ENCODE measurements around the gene NOPCHAP1. TPM values are rescaled to one million over a fixed set of nuclear protein-coding genes. Genes with fewer than 3 reads are reported as not detected.

NOPCHAP1 gene
- total and polyA plus RNA-seq, 2 of the 4 experiments (the other 2 are of a cell fraction): 5.6 to 9.3 TPM

DNA sequence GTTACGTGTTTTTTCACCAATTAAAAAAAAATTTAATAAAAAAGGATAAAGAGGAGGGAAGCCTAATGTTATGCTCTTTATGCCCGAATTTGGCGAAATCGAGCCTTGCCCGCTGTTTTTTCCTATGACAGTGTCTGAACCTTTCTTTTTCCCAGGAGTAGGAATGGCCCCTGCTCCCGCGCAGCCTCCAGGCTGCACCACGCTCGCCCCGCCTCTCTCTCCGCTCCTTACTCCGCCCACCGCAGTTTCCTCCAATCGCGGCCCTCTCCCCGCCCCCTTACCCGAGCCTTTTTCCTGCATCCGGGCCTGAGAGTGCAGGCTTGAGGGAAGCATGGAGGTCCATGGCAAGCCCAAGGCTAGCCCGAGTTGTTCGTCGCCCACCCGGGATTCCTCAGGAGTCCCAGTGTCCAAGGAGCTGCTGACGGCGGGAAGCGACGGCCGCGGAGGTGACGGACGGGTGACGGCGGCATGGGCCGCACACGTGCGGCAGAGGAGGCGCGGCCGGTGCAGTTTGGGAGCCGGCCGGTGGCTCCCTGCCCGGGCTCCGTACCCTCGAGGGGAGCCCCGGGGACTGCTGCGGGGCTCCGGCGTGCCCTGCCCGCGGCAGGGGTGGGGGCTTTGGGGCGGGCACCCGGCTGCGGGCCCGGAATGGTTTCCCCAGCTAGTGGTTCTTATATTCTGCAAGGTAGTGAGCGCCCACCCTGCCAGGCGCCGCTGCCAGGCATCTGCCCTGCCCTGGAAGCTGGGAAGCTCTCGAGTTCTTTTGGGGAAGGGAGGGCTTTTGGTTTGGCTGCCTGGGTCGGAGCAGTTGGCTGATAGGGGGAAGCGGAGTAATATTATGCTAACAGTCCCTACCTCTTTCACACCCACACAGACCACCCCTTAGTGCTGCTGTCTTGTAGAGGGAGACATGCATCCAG, at the start of gene NOPCHAP1 (continued):
- TF ChIP-seq, protein P1, sequence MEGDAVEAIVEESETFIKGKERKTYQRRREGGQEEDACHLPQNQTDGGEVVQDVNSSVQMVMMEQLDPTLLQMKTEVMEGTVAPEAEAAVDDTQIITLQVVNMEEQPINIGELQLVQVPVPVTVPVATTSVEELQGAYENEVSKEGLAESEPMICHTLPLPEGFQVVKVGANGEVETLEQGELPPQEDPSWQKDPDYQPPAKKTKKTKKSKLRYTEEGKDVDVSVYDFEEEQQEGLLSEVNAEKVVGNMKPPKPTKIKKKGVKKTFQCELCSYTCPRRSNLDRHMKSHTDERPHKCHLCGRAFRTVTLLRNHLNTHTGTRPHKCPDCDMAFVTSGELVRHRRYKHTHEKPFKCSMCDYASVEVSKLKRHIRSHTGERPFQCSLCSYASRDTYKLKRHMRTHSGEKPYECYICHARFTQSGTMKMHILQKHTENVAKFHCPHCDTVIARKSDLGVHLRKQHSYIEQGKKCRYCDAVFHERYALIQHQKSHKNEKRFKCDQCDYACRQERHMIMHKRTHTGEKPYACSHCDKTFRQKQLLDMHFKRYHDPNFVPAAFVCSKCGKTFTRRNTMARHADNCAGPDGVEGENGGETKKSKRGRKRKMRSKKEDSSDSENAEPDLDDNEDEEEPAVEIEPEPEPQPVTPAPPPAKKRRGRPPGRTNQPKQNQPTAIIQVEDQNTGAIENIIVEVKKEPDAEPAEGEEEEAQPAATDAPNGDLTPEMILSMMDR (conservative IDR thresholded peaks at IDR 0.05; ENCODE audit: low read depth, low read length): no peak
- TF ChIP-seq, protein P2, sequence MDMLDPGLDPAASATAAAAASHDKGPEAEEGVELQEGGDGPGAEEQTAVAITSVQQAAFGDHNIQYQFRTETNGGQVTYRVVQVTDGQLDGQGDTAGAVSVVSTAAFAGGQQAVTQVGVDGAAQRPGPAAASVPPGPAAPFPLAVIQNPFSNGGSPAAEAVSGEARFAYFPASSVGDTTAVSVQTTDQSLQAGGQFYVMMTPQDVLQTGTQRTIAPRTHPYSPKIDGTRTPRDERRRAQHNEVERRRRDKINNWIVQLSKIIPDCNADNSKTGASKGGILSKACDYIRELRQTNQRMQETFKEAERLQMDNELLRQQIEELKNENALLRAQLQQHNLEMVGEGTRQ (IDR thresholded peaks at IDR 0.05; ENCODE audit: low read depth, low read length): no peak

All from IMR-90 (cell line).